ENCODE data around the gene P4HA2.

DNA sequence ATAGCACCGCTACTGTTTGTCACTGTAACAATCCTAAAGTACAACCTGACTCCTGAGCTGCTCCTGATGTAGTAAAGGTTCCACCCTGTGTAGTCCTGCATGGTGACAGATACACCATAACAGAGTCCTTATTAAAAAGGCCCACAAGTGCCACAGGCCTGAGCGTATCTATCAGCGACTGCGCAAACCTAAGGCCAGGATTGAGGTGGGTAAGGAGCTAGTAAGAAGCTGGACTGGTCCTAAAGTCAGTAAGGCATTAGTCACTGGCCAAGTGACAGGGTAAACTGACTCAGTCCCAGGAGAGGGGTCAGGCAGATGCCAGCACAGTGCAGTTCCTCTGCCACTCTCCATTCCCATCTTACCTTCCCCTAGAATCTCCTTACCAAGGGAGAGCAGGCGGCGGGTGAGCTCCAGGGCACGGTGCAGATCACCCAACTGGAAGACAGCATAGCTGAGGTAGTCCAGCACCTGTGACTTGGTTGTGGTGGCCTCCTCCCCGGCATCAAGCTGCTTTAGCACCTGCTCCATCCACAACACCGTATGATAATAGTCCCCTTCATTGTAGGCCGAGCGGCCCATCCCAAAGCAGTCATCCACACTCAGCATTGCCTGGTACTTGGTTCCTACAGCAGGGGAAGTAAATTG lies 17.6 kb downstream of the P4HA2 start:
- TF ChIP-seq, protein P1, sequence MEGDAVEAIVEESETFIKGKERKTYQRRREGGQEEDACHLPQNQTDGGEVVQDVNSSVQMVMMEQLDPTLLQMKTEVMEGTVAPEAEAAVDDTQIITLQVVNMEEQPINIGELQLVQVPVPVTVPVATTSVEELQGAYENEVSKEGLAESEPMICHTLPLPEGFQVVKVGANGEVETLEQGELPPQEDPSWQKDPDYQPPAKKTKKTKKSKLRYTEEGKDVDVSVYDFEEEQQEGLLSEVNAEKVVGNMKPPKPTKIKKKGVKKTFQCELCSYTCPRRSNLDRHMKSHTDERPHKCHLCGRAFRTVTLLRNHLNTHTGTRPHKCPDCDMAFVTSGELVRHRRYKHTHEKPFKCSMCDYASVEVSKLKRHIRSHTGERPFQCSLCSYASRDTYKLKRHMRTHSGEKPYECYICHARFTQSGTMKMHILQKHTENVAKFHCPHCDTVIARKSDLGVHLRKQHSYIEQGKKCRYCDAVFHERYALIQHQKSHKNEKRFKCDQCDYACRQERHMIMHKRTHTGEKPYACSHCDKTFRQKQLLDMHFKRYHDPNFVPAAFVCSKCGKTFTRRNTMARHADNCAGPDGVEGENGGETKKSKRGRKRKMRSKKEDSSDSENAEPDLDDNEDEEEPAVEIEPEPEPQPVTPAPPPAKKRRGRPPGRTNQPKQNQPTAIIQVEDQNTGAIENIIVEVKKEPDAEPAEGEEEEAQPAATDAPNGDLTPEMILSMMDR (IDR thresholded peaks at IDR 0.05): no peak
- TF ChIP-seq POLR2A (IDR thresholded peaks at IDR 0.05) (no peak), POLR2AphosphoS5 (IDR thresholded peaks at IDR 0.05) (no peak)
